GM12872 (cell line): ENCODE data around the gene MBD1.

ENCODE experiments used
- TF ChIP-seq, protein P1 (sequence below): IDR thresholded peaks from 3 replicates; pipeline ENCODE4 v1.5.1; 2011; ENCODE audit warnings: low read depth, mild to moderate bottlenecking, low read length, moderate library complexity; ENCODE audit not compliant: insufficient read depth

The MBD1 gene

DNA sequence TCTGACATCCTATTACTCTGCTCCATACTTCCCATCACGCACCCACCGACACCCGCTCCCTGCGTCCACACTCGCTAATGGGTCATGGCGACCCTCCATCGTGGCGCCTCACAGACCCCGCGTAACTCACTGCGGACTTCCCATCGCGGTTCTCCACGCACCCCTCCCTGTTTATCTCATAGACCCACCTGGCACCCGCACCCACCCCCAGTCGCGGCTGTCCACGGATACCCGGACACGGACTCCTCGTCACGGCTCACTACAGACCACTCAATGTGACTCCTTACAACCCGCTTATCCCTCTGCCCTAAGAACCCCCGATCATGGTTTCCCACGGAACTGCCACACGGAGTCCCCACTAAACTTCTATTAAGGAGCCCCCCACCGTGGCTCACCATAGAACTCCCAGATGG is 5.7 kb upstream of the MBD1 start:
- TF ChIP-seq, protein P1, sequence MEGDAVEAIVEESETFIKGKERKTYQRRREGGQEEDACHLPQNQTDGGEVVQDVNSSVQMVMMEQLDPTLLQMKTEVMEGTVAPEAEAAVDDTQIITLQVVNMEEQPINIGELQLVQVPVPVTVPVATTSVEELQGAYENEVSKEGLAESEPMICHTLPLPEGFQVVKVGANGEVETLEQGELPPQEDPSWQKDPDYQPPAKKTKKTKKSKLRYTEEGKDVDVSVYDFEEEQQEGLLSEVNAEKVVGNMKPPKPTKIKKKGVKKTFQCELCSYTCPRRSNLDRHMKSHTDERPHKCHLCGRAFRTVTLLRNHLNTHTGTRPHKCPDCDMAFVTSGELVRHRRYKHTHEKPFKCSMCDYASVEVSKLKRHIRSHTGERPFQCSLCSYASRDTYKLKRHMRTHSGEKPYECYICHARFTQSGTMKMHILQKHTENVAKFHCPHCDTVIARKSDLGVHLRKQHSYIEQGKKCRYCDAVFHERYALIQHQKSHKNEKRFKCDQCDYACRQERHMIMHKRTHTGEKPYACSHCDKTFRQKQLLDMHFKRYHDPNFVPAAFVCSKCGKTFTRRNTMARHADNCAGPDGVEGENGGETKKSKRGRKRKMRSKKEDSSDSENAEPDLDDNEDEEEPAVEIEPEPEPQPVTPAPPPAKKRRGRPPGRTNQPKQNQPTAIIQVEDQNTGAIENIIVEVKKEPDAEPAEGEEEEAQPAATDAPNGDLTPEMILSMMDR: no peak

DNA sequence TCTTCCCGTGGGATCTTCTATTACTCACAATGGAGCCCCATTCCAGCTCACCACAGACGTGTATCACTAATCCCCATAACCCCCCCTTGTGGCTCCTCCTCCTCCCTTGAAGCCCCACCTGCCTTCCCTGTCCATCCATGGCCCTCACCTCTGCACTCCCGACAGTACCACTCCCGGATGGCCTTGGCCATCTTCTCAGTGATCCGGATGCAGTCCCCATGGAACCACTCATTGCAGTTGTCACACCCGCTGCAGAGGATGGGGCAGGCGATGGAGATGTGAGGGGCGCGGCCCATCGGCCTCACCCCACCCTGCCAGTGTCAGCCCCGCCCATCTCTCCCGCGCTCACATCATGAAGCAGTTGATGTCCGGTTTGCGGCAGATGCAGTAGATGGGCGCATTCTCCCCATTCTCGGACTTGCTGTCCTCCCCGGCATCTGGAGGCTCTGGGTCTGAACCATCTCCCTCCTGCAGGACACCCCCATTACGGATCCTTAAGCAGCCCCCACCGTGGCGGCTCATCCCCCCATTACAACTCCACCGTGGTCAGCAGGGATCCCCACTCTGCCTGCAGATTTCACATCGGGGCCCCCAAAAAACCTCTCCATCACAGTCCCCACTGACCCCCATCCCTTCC is 5.2 kb upstream of the MBD1 start:
- TF ChIP-seq, protein P1: no peak

DNA sequence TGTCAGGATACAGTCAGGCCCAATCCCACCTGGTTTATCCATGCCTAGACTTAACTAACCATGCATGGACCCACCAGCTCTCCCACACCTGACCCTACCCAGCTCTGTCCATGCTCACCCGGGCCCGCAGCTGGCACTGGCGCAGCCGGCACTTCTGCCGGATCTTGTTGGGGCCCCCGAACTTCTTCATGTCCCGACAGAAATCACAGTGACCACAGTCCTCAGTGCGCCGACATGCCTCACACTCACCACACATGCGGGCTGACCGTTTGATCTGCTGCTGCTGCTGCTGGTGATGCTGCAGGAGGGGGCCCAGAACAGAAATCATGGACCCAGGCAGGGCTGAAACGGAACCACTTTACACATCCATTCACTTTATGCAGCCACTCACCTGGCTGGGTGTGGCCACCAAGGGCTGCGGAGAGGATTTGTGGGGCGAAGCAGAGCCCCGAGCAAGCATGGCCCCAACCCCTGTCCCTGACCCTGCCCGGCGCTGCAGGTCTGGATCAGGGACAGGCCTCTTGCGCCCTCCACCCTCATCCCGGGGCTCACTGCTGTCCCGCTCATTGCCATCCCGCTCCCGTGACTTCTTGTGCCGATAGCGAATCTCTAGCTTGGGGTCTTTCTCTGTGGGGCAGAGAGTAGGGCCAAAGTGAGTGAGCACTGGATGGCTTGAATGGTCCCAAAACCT is 4.5 kb upstream of the MBD1 start:
- TF ChIP-seq, protein P1: no peak

DNA sequence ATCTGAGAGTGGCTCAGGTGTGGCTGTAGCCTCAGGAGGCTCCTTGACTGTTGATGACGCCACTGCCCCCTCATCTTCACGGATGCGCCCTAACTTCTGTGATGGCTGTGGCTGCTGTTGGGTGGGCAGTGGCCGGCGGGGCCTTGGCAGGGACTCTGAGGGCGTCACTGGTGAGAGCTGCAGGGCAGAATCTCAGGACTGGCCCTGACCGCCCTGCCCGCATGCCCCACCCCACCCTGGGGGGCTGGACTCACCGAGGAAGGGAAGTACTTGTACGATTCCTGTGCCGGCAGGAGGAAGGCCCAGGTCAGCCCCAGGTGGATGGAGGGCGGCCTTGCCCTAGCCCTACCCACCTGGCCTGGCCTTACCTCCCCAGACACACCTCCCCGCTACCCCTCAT is 3.7 kb upstream of the MBD1 start:
- TF ChIP-seq, protein P1: no peak

DNA sequence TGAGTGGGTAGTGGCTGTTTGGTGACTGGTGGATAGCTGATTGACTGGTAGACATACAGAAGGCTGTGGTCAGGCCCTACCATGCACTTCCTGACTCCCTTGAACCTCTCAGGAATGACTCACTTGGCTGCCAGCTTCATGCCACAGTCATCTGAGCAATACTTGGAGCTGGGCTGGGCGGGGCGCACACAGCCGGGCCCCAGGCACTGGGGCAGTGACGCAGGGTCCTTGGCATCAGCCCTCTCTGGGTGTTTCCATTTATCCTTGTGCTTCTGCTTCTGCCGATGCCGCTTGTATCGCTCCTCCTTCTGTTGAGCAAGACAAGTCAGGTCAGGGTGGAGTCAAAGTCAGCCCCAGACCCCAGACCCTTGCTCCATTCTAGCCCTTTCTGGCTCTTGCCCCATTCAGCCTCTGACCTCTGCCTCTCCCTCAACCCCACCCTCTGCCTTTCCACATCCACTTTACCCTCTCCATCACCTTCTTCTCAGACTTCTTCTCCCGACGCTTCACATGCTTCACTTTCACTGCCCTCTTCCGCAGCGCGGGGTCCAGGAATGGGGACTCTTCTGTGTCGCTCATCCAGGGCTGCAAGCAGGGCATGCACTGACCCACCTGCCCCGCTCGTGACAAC is 3.0 kb upstream of the MBD1 start:
- TF ChIP-seq, protein P1: no peak

DNA sequence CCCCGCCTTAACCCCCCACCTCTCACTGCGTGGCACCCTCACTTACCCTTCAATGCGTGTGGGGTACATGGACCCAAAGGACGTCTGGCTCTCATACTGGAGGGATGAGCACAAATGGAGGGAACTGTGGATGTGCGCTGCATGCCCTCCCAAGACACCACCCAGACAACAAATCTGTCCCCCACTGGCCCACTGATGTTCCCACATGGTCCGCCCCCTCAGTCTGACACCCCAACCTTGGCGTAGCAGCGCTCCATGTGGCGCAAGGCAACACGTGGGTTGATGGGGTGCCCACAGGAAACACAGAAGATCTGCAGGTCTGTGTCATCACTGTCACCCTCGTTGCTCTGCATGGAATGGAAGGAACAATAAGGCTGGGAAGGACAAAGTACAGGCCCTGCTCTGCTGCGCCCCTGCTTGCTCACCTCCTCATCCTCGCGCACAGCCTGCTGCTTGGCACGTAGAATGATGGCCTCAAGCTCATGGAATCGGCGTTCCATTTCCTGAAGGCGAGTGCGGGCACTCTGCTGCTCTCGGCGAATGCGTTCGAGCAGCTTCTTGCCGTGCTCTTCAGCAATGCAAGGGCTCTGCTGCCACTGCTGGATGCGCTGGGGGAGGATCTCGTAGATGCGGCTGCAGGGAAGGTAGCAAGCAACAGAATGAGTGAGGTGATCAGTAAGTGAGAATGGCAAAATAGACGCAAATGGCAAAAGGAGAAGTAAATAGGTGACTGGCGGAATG is 2.3 kb upstream of the MBD1 start:
- TF ChIP-seq, protein P1: no peak
